Measurements from ENCODE around the gene PLA2G2C.

Gene PLA2G2C

GRCh38 chr1:20187103-20187812 lies 940 bp upstream of the PLA2G2C start:
- no peak overlapping the region for H3K4me3 ChIP-seq (replicated peaks; ENCODE audit: low read depth, low read length)
- DNase-seq (ENCODE audit: extremely low read depth, low read depth): no peak
- no peak for TF ChIP-seq CTCF (IDR thresholded peaks at IDR 0.05; ENCODE audit: low read depth, low read length, missing control alignments)

DNA sequence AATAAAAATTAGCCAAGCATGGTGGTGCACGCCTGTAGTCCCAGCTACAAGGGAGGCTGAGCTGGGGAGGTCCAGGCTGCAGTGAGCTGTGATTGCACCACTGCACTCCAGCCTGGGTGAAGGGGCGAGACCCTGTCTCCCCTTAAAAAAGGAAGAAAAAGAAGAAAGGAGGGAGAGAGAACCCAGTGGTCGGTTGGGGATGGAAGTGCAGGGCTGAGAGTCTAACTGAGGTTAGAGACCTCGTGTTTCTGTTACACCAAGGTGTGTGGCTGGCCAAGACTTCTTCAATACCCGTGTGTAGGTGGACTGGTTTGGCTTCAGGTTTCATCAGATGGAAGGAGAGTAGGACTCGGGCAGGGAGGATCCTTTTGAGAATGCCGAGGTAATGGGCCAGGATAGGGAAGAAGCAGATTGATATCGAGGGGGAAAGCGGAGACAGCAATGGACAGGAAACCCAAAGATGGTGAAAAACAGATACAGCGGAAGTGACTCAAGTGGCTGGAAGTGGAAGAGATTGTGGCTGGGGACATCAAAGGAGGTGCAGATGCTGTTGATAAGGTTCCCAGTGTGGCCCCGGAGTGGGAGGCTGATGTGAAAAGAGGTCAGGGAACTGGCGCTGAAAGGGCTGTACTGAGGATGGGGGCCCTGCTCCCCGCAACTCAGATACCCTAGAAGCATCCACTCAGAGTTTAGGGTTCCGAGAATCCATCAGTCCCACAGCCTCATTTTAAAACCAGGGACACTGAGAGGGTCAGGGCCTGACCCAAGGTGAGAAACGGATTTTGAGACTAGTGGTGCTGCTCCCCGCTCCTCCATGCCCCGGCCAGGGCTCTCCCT lies 1.1 kb downstream of the PLA2G2C start:
- no peak overlapping the region for H3K4me3 ChIP-seq (replicated peaks; ENCODE audit: low read depth, low read length)
- TF ChIP-seq CTCF (IDR thresholded peaks at IDR 0.05; ENCODE audit: low read depth, low read length, missing control alignments): no peak
- no peak for DNase-seq (ENCODE audit: extremely low read depth, low read depth)

DNA sequence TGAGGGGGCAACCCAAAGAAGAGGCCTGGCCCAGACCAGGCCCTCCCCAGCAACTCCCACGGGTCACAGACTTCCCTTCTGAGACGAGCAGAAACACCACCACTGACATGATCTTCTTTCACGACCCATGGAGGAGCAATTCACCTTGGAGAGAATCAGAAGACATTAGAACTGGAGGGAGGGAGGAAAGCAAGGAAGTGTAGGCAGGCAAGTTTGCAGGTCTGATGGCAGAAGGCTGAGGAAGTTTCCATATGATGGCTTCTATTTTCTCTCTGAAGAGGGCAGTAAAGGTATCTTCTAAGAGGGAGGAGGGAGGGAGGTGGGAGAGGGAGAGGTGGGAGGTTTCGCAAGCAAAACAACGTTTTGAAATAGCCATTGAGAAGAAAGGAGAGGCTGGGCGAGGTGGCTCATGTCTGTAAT lies 1.8 kb downstream of the PLA2G2C start:
- TF ChIP-seq CTCF (IDR thresholded peaks at IDR 0.05; ENCODE audit: low read depth, low read length, missing control alignments): no peak
- DNase-seq (ENCODE audit: extremely low read depth, low read depth): no peak
- no peak overlapping the region for H3K4me3 ChIP-seq (replicated peaks; ENCODE audit: low read depth, low read length)

DNA sequence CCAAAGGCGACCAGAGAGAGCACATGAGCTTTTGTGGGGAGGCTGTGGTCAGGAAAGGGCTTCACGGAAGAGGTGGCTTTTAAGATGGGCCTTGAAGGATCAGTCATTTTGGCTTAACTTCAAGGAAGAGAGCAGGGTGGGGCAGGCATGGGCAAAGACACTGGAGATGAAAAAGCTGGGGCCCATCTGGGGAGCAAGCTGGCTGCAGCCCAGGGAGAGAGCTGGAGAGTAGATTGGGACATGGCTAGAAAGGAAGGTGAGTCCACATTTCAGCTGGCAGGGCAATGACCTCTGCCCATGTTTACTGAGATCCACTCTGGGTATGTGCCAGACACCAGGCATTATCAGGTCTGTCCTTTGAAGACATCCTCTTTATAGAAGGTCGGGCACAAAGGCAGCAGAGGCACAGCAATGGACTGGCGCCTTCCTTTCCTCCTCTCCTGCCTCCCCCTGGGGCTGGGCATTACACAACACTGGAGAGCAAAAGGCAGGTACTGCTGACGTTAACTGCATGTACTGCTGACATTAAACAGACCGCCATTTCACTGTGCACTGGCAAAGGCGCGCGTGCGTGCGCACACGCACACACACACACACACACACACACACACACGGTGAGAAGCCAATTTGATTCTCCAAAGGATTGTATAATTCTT lies 2.6 kb downstream of the PLA2G2C start:
- H3K4me3 ChIP-seq (replicated peaks; ENCODE audit: low read depth, low read length): no peak overlapping the region
- no peak for TF ChIP-seq CTCF (IDR thresholded peaks at IDR 0.05; ENCODE audit: low read depth, low read length, missing control alignments)
- no peak for DNase-seq (ENCODE audit: extremely low read depth, low read depth)

DNA sequence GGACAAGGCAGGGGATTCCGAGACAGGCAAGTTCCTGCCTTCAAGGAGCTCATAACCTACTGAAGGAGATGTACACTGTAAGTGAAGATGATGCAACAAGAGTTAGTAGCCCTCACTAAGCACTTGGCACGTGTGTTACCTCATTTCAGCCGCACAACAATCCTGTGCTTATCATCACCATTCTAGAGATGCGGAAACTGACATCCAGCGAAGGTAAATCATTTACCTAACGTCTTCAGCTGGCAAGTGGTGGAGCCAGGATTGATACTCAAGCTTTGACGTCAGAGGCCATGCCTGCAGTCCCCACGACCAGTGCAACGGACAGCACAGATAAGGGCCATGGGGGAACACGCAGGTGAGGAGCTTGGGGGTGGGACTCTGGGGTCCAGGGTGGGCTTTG lies 3.3 kb downstream of the PLA2G2C start:
- DNase-seq (ENCODE audit: extremely low read depth, low read depth): no peak
- no peak for TF ChIP-seq CTCF (IDR thresholded peaks at IDR 0.05; ENCODE audit: low read depth, low read length, missing control alignments)
- H3K4me3 ChIP-seq (replicated peaks; ENCODE audit: low read depth, low read length): no peak overlapping the region

- no peak for TF ChIP-seq CTCF (IDR thresholded peaks at IDR 0.05; ENCODE audit: low read depth, low read length, missing control alignments)
- no peak for DNase-seq (ENCODE audit: extremely low read depth, low read depth)
- H3K4me3 ChIP-seq (replicated peaks; ENCODE audit: low read depth, low read length): no peak overlapping the region
These were observed 3.9 kb downstream of the PLA2G2C start for GRCh38 chr1:20182415-20182814.
